K562 (cell line): ENCODE data around the gene TMEM63C. TPM values are rescaled to one million over a fixed set of nuclear protein-coding genes. Genes with fewer than 3 reads are reported as not detected.

Source experiments
- ATAC-seq: fragments of 200-7000 bp; cut with Tn5 transposase; 3 replicates; pipeline ENCODE4 v1.9.1; 2020; ENCODE audit warnings: moderate library complexity
- BruUV-seq: library from RNA; stranded (reverse); fragments of 400-500 nt; replicated peaks from 2 replicates; lab custom pipeline; 2021; lab: Mats Ljungman, UMichigan
- CTCF ChIA-PET: fragments of 300-600 bp; formaldehyde crosslinking; extraction: SDS; loops from one replicate; lab custom pipeline; 2021; ENCODE audit warnings: low intra/inter-chr PET ratio; lab: Yijun Ruan, JAX
- POLR2A ChIA-PET: fragments of 300-600, 350-650 bp; sonication (Branson Sonifier 250); formaldehyde crosslinking; extraction: SDS; loops from one replicate; lab custom pipeline; 2021; ENCODE audit warnings: antibody characterized with exemption, inconsistent platforms; lab: Yijun Ruan, JAX
- DNase-seq, 4 experiments: peaks; one replicate each; pipeline versions ENCODE4 v3.0.0 to v3.0.0-alpha.2; 2011 to 2018; ENCODE audit warnings: low spot score in 3 of 4, mixed read lengths in 3 of 4; ENCODE audit errors: extremely low read depth in 1 of 4
- FAIRE-seq: peaks from 2 replicates; lab custom pipeline; 2011; peaks lifted over from hg19 to GRCh38; lab: Jason Lieb, UNC
- H2AFZ ChIP-seq: 2 replicates; pipeline ENCODE4 v1.6.0; 2011; ENCODE audit warnings: low read depth, low read length, control low read depth, inconsistent platforms
- H3K27ac ChIP-seq: fragments of 200-600 bp; 3 replicates; pipeline ENCODE4 v1.8.0; 2011; ENCODE audit warnings: low read depth, mild to moderate bottlenecking, control low read depth, inconsistent platforms, low read length, moderate library complexity, mixed read lengths; ENCODE audit errors: extremely low read depth
- H3K27me3 ChIP-seq, 2 experiments: fragments of 300-600 bp in 1 of 2; 2 replicates in 1 of 2; 3 replicates in 1 of 2; pipeline versions ENCODE4 v1.6.0 to v1.8.0; 2011; ENCODE audit warnings: inconsistent platforms in 2 of 2, low read length in 2 of 2, mild to moderate bottlenecking in 1 of 2, mixed read lengths in 1 of 2, moderate library complexity in 1 of 2; ENCODE audit not compliant: control insufficient read depth in 2 of 2, insufficient read depth in 2 of 2
- H3K36me3 ChIP-seq: fragments of 300-600 bp; 3 replicates; pipeline ENCODE4 v1.8.0; 2011; ENCODE audit warnings: mild to moderate bottlenecking, low read length, inconsistent platforms; ENCODE audit not compliant: control insufficient read depth, insufficient read depth
- H3K4me1 ChIP-seq, 2 experiments: fragments of 200-600 bp in 1 of 2; replicated peaks in 1 of 2; 2 replicates in 1 of 2; 3 replicates in 1 of 2; pipeline versions ENCODE4 v1.5.1 to v1.8.0; 2011; ENCODE audit warnings: inconsistent platforms in 2 of 2, low read length in 2 of 2, mild to moderate bottlenecking in 1 of 2, mixed read lengths in 1 of 2, moderate library complexity in 1 of 2; ENCODE audit not compliant: control insufficient read depth in 2 of 2, insufficient read depth in 2 of 2
- H3K4me2 ChIP-seq: 2 replicates; pipeline ENCODE4 v1.6.1; 2011; ENCODE audit warnings: low read length, control low read depth, inconsistent platforms, mixed read lengths; ENCODE audit not compliant: insufficient read depth
- H3K4me3 ChIP-seq: fragments of 200-600 bp; sonication (generic), shearing (Covaris generic); 2 replicates; pipeline ENCODE4 v1.5.1; 2016; ENCODE audit warnings: control low read depth, inconsistent platforms
- H3K79me2 ChIP-seq: fragments of 200-600 bp; 3 replicates; pipeline ENCODE4 v1.8.0; 2011; ENCODE audit warnings: low read length, inconsistent platforms; ENCODE audit not compliant: control insufficient read depth, insufficient read depth
- H3K9ac ChIP-seq, 2 experiments: 2 replicates each; pipeline versions ENCODE4 v1.6.0 to v1.6.1; 2011; ENCODE audit warnings: low read depth in 2 of 2, low read length in 2 of 2, control low read depth in 1 of 2, inconsistent platforms in 1 of 2, mild to moderate bottlenecking in 1 of 2, mixed read lengths in 1 of 2; ENCODE audit not compliant: insufficient read depth in 1 of 2
- H3K9me1 ChIP-seq: one replicate; pipeline ENCODE4 v1.6.0; 2011; ENCODE audit warnings: inconsistent platforms, mild to moderate bottlenecking, low read length, moderate library complexity; ENCODE audit not compliant: control insufficient read depth, insufficient read depth
- H3K9me3 ChIP-seq: replicated peaks from 2 replicates; pipeline ENCODE4 v1.5.1; 2011; ENCODE audit warnings: low read depth, low read length, inconsistent platforms; ENCODE audit not compliant: control insufficient read depth, insufficient read depth
- H4K20me1 ChIP-seq: replicated peaks from 2 replicates; pipeline ENCODE4 v1.6.1; 2011; ENCODE audit warnings: low read length, inconsistent platforms, mixed read lengths; ENCODE audit not compliant: control insufficient read depth, insufficient read depth
- ZBTB17 ChIP-seq: fragments of 450-650 bp; formaldehyde crosslinking; IDR thresholded peaks from 2 replicates; pipeline ENCODE4 v1.4.0; 2020; ENCODE audit warnings: mild to moderate bottlenecking
- WGBS: fragments of 100-300 bp; shearing (Covaris generic); methylation state at CpG from one replicate; pipeline ENCODE4 v1.1.6; 2016; ENCODE audit warnings: low coverage, mixed read lengths; ENCODE audit not compliant: insufficient coverage; ENCODE audit errors: missing lambda C conversion rate; 5-methylcytosine and 5-hydroxymethylcytosine counted together
- in situ Hi-C: fragments of 300-500 bp; cut with MboI; formaldehyde crosslinking; loops from 4 replicates; pipeline ENCODE4 v1.15.0; 2018; ENCODE audit warnings: inconsistent platforms, mixed read lengths
- intact Hi-C: fragments of 100-400 bp; cut with micrococcal nuclease; formaldehyde crosslinking; loops from 2 replicates; pipeline ENCODE4 v1.14.2; 2022
- polyA plus RNA-seq, 8 experiments: library from polyadenylated mRNA; depleted of rRNA in 4 of 8; stranded (reverse) in 5 of 8; unstranded in 3 of 8; fragments of >200 nt; fragmentation: Nextera tagmentation in 2 of 8; fragmentation: Illumina TruSeq in 1 of 8; extraction: Ambion mirVana in 2 of 8; extraction: Trizol in 1 of 8; gene quantifications; 2 replicates each; pipeline versions ENCODE4 v1.2.1 to v1.2.3, GENCODE V29; 2011 to 2014; ENCODE audit warnings: inconsistent platforms in 1 of 8, missing spikeins in 1 of 8
- total RNA-seq, 7 experiments: library from RNA; depleted of rRNA in 6 of 7; stranded (reverse); fragments of >200 nt in 6 of 7; fragmentation: Illumina TruSeq in 2 of 7; extraction: Trizol in 2 of 7; gene quantifications; 2 replicates each; pipeline versions ENCODE4 v1.2.1 to v1.2.3, GENCODE V29; 2011 to 2021; ENCODE audit warnings: low replicate concordance in 1 of 7
- TF ChIP-seq, protein P1 (sequence below), 3 experiments: IDR thresholded peaks in 2 of 3; conservative IDR thresholded peaks in 1 of 3; 2 replicates each; pipeline ENCODE4 v1.5.1; 2011 to 2012; ENCODE audit warnings: low read length in 3 of 3, mild to moderate bottlenecking in 3 of 3, control low read depth in 2 of 3, improper control_type of control experiment in 1 of 3, inconsistent platforms in 1 of 3, low read depth in 1 of 3, mixed read lengths in 1 of 3, moderate library complexity in 1 of 3; ENCODE audit not compliant: insufficient read depth in 2 of 3

Gene TMEM63C
- total and polyA plus RNA-seq, 9 of the 15 experiments (the other 6 are each of a cell fraction or from before 2014, with no cell fraction given), result 0.07 TPM; not detected in 8

GRCh38 chr14:77278461-77279230, 97.0 kb downstream of the TMEM63C start:
- POLR2A ChIA-PET, result interaction anchor here (0.6 kb wide), 1 partner anchor 10 kb away, joined by 3 read pairs; no protein-coding TSS in a partner anchor
- no peak overlapping the region for H3K27ac ChIP-seq

More at GRCh38 chr14:77278461-77279230, 97.0 kb downstream of the TMEM63C start:
- TF ChIP-seq ZBTB17, result no peak
- TF ChIP-seq, protein P1, sequence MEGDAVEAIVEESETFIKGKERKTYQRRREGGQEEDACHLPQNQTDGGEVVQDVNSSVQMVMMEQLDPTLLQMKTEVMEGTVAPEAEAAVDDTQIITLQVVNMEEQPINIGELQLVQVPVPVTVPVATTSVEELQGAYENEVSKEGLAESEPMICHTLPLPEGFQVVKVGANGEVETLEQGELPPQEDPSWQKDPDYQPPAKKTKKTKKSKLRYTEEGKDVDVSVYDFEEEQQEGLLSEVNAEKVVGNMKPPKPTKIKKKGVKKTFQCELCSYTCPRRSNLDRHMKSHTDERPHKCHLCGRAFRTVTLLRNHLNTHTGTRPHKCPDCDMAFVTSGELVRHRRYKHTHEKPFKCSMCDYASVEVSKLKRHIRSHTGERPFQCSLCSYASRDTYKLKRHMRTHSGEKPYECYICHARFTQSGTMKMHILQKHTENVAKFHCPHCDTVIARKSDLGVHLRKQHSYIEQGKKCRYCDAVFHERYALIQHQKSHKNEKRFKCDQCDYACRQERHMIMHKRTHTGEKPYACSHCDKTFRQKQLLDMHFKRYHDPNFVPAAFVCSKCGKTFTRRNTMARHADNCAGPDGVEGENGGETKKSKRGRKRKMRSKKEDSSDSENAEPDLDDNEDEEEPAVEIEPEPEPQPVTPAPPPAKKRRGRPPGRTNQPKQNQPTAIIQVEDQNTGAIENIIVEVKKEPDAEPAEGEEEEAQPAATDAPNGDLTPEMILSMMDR (IDR thresholded peaks at IDR 0.05 in 2 of 3, conservative IDR thresholded peaks at IDR 0.05 in 1 of 3; ENCODE audit: insufficient read depth in 2 of 3, low read depth in 1 of 3, low read length in 3 of 3), result peak in 2 of 3 experiments; percentile 9 to 34; a peak in 1 of 6 replicates
- no peak for DNase-seq
- peaks cover 6% of the 10 kb centered on the region; the same call in 2 of the 3 replicates for H3K36me3 ChIP-seq
- ATAC-seq, result peak; percentile 58; the same call in 2 of the 3 replicates
- no peak for FAIRE-seq
- no peak overlapping the region for H3K4me2 ChIP-seq
- no peaks in the 10 kb centered on the region for H3K9me1 ChIP-seq
- no peaks in the 10 kb centered on the region for H3K79me2 ChIP-seq
- BruUV-seq, result no TSS peak
- CTCF ChIA-PET, result no interaction called here
- H3K4me1 ChIP-seq, result no peaks in the 10 kb centered on the region; a peak in 1 of 5 replicates
- no peaks in the 10 kb centered on the region for H3K27me3 ChIP-seq
- H3K9ac ChIP-seq, result no peak overlapping the region
- no peak overlapping the region for H2AFZ ChIP-seq
- 77% methylated on average over 6 of the region's 14 CpGs for WGBS
- H3K9me3 ChIP-seq, result no peaks in the 10 kb centered on the region
- in situ Hi-C loops, result no loop called here
- intact Hi-C loops, result no loop called here
- no peaks in the 10 kb centered on the region for H4K20me1 ChIP-seq
- no peak overlapping the region for H3K4me3 ChIP-seq
